Brain microvascular endothelial cell (primary cell): ENCODE results near the gene AUTS2.

Source experiments
- DNase-seq: peaks from one replicate; pipeline ENCODE4 v3.0.0-alpha.2; 2020
- H3K27ac ChIP-seq: fragments of 250-450 bp; sonication (Bioruptor Pico); 2 replicates; pipeline ENCODE4 v1.5.1; 2020; ENCODE audit warnings: mild to moderate bottlenecking, moderate library complexity
- H3K27me3 ChIP-seq: fragments of 250-450 bp; sonication (Bioruptor Pico); replicated peaks from 2 replicates; pipeline ENCODE4 v1.5.1; 2020; ENCODE audit warnings: mild to moderate bottlenecking
- H3K36me3 ChIP-seq: fragments of 250-450 bp; sonication (Bioruptor Pico); replicated peaks from 2 replicates; pipeline ENCODE4 v1.5.1; 2020; ENCODE audit warnings: mild to moderate bottlenecking
- H3K4me3 ChIP-seq: 2 replicates; pipeline ENCODE4 v1.5.1; 2011; ENCODE audit warnings: low read depth, mild to moderate bottlenecking, control low read depth, low read length, moderate library complexity
- CTCF ChIP-seq: IDR thresholded peaks from 2 replicates; pipeline ENCODE4 v1.5.1; 2011; ENCODE audit warnings: low read depth, mild to moderate bottlenecking, moderate library complexity, low read length, control low read depth, inconsistent platforms; ENCODE audit errors: missing control alignments
- in situ Hi-C: cut with HindIII; loops from 2 replicates; pipeline ENCODE4 v1.10.0; 2017; ENCODE audit warnings: low sequenced_read_pairs, low pct_ligation_motif_present

Gene AUTS2

GRCh38 chr7:69864274-69864673, 266.0 kb downstream of the AUTS2 start:
- H3K27me3 ChIP-seq: no peaks in the 10 kb centered on the region
- in situ Hi-C loops: no loop called here
- H3K4me3 ChIP-seq: no peak overlapping the region
- H3K36me3 ChIP-seq: no peaks in the 10 kb centered on the region
- no peak overlapping the region for H3K27ac ChIP-seq
- no peak for TF ChIP-seq CTCF
- no peak for DNase-seq

- no peak for DNase-seq
- no peak for TF ChIP-seq CTCF
- in situ Hi-C loops: no loop called here
Measured at GRCh38 chr7:69864822-69865221, 266.5 kb downstream of the AUTS2 start.

GRCh38 chr7:69868921-69869320, 270.6 kb downstream of the AUTS2 start:
- in situ Hi-C loops: no loop called here

More at GRCh38 chr7:69864822-69865221, 266.5 kb downstream of the AUTS2 start:
- Histone ChIP-seq H3K36me3 (no peaks in the 10 kb centered on the region), H3K27me3 (no peaks in the 10 kb centered on the region), H3K4me3 (no peak overlapping the region), H3K27ac (no peak overlapping the region)

GRCh38 chr7:69871213-69871885, 273.1 kb downstream of the AUTS2 start:
- H3K36me3 ChIP-seq: no peaks in the 10 kb centered on the region
- no peak overlapping the region for H3K4me3 ChIP-seq
- TF ChIP-seq CTCF: peak; percentile 24
- peak overlapping the region; percentile 61 for H3K27ac ChIP-seq
- in situ Hi-C loops: no loop called here
- H3K27me3 ChIP-seq: no peaks in the 10 kb centered on the region
- DNase-seq: peak; percentile 91

More at GRCh38 chr7:69868921-69869320, 270.6 kb downstream of the AUTS2 start:
- TF ChIP-seq CTCF: no peak
- no peak overlapping the region for H3K4me3 ChIP-seq
- H3K27me3 ChIP-seq: no peaks in the 10 kb centered on the region
- H3K36me3 ChIP-seq: no peaks in the 10 kb centered on the region
- DNase-seq: no peak
- no peak overlapping the region for H3K27ac ChIP-seq

GRCh38 chr7:69871886-69872569, 273.8 kb downstream of the AUTS2 start:
- peak overlapping the region; percentile 56 for H3K27ac ChIP-seq
- H3K27me3 ChIP-seq: no peaks in the 10 kb centered on the region
- TF ChIP-seq CTCF: no peak

More at GRCh38 chr7:69871886-69872569, 273.8 kb downstream of the AUTS2 start:
- in situ Hi-C loops: no loop called here
- peak; percentile 22 for DNase-seq
- Histone ChIP-seq H3K4me3 (no peak overlapping the region), H3K36me3 (no peaks in the 10 kb centered on the region)
